ENCODE data around the gene FLT3LG.

GRCh38 chr19:49432141-49433073, 41.6 kb upstream of the FLT3LG start:
- TF ChIP-seq POLR2AphosphoS5 (IDR thresholded peaks at IDR 0.05), result no peak
- no peak for TF ChIP-seq POLR2A (IDR thresholded peaks at IDR 0.05)

Data from prostate gland (tissue), 1 donor.